Right lung (tissue), 5 donors: ENCODE results near the gene RER1. TPM values are rescaled to one million over a fixed set of nuclear protein-coding genes. Genes with fewer than 3 reads are reported as not detected.

Experiments used
- DNase-seq, 2 donors: peaks; one replicate each; pipeline ENCODE4 v3.0.0-alpha.2; 2013
- polyA plus RNA-seq, 5 donors: library from polyadenylated mRNA; unstranded; fragments of 120-200 nt; gene quantifications; one replicate each; pipeline versions ENCODE4 v1.2.1 to v1.2.3, GENCODE V29; 2013; ENCODE audit warnings: inconsistent platforms in 1 of 5, low replicate concordance in 1 of 5; ENCODE audit not compliant: insufficient read length in 5 of 5, insufficient read depth in 1 of 5

Gene RER1
- polyA plus RNA-seq, 5 donors = 99.8 to 109 (median 104) TPM

DNA sequence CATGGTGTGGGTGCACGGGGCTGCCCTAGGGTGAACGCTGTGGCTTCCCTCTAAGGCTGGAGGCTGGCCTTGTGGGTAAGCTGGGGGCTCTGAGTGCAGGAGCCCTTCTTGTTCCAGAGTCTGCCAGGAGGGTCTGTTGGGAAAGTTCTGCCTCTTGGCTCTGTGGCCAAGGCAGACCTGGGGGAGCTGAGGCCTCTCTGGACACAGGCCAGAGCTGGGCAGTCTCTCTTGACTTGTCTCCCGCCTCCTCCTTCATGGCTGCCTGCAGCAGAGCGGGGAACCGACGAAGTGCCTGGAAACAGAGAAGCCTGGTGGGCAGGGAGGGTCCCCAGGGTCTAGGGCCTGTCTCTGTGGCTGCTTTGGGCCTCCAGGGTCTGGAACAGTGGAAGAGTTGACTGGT, 51.0 kb downstream of the RER1 start:
- DNase-seq = no peak

GRCh38 chr1:2443277-2444137, 51.9 kb downstream of the RER1 start:
- no peak for DNase-seq

DNA sequence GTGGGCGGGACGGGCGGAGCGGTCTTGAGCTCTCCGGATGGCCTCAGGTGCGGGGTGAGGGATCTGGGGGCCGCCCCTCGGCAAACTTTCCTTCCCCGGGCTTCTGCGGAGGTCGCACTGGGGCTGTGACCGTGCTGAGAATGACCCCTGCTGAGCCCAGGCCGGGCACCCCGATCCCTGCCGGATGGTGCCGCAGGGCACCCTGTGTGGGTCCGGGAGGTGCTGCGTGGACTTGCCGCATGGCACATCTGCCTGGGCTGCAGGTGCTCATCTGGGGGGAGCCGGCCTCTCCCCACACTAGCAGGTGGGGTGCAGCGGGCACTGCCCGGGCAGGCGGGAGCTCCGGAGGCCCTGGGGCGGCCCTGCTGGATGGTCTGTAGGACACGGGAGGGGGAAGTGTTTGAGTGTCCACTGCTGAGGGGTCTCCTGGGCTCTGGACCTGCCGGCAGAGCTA, 52.5 kb downstream of the RER1 start:
- no peak for DNase-seq

GRCh38 chr1:2445162-2445822, 53.7 kb downstream of the RER1 start:
- DNase-seq = no peak

DNA sequence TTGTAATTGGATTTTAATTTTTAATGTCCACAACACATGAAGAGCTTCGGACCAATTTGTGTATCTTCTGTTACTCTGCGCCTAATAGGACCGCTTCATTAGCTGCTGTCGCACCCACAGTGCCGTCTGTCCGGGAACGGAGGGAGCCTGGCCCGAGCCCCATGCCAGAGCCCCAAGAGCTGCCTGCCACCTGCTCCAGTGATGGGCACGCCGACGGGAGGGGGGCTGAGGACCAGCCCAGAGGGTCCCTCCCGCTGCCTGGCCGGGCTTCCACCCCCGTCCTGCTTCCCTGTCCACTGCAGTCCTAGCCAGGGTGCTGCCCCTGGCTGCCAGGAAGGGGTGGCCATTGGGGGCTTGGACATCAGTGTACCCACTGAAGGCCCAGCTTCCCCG, 54.2 kb downstream of the RER1 start:
- no peak for DNase-seq

GRCh38 chr1:2446394-2446793, 54.8 kb downstream of the RER1 start:
- no peak for DNase-seq

DNA sequence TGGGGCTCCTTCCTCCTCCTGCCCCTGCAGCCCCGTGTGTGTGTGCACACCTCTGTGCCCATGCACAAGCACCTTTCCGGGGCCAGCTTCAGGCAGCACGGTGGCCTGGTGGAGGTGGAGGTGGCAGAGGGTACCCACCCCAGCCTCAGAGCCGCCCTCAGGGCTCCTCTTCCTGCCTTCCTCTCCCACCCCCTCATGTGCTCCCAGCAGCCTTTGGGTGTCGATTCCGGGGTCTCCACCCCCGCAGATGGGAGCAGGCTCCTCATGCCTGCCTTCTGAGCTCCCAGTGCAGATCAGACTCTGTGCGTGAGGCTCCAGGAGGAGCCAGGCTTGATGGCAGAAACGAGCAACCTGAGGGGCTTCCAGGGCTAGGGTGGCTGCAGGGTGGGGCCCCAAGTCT, 55.2 kb downstream of the RER1 start:
- no peak for DNase-seq

DNA sequence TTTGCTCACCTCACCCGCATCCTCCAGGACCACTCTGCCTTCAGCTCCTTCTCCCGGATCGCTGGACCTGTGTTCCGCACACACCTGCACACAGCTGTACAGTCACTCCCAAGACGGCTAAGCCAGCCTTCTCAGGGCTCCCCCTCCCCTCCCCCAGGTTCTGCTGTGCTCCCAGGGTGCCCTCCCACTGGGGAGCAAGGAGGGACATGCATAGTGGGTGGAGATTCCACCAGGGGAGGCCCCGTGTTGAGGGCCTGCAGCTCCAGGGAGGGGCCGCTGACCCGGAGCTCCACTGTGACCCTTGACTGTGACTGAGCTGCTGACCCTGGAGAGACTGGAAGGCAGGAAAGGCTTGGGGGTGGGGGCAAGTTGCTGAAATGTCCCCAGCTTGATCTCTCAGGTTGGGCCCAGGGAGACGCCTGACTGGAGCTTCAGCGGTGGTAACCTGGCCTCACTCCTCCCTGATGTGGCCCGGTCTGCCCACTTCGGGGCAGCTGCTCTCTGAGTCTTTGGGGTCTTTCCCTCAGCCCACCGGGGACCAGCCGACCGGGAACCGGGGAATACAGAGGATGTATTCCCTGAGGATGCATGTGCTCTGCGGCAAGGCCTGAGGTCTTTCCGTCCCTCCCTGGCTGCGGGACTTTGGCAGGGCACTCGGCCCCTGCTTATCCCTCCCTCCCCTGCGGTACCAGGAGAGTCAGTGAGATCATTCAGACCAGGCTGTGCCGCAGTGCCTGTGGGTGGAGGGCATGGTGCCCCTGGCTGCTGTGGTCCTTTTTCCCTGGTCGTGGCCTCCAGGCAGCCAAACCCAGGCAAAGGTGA, 55.8 kb downstream of the RER1 start:
- no peak for DNase-seq

DNA sequence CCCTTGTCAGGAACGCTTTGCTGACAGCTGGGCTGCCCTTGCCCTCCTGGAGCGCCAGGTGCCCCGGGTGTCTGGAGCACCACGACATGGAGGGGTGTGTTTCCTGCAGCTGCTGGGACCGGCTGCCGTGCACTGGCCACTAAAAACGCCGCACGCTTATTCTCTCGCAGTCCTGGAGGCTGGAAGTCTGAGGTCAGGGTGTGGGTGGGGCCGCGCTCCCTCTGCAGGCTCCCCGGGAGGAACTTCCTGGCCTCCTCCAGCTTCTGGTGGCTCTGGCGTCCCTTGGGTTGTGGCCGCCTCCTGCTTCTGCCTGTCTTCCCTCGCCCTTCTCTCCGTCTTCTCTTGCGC, 56.4 kb downstream of the RER1 start:
- no peak for DNase-seq

DNA sequence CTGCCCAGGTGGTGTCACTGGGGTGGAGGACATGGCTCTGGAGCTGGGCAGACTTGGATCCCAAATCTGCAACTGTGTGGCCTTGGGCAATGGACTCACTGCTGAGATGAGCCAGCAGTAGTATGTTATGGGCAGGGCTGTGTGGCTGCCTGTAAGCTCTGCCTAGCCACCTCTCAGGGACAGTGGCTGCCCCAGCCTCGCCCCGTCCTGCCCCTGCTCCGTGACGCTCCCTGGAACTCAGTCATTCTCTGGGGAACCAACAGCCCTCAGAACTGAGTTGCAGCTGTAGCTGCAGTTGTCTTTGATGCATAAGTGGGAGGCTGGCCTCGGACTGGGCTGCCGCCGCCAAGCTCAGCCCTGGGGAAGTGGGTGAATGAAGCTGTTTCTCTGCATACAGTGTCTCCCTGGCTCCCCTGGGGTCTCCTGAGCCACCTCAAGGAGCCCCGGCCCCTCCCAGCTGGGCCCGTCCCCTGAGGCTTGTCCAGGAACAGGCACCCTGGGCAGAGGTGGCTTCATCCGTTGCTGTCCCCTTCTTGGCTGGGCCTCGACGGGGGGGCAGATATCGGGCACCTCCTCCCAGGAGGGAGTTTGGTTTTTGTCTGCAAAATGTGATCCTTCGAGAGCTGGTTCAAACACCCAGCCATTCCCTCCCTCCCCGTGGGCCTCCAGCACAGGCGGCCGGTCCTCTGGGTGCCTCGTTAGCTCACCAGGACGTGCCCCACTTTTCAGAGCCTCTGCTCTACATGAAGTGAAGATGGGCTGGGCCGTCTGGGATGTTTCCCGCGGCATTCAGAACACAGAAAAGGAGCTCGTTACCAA, 58.2 kb downstream of the RER1 start:
- DNase-seq = no peak

- no peak for DNase-seq
Measured at GRCh38 chr1:2451741-2452140, 60.1 kb downstream of the RER1 start.

DNA sequence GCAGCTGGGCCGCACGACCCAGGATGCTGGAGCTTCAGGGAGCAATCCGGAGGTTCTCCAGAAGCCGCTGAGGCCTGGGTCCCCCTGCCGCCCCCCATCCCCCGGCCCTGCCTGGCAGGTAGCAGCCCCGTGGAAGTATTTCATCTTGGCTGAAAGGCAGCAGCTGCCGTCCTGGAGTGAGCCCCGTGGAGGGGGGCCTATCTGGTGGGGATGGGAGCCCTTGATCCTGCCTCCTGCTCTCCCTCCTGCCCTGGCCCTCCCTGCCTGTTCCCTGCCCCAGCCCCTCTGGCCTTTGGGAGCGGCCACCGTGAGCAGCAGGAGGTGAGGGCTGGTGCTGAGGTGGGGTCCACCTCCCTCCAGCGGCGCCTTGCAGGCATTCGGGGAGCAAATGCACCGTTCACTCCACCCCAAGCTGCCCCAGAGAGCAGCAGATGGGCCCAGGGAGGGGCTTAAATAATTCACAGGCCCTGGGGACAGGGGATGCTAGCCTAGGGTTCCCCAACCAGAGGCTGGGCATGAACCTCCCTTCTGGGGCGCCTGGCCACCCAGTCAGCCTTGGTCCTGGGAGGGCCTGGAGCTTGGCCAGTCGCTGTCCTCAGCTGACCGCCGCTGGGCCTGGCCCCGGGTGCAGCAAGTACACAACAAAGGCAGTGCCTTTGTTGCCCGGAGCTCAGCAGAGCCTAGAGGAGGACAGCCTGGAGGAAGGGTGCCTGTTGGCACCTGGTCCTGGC, 60.7 kb downstream of the RER1 start:
- DNase-seq = no peak

DNA sequence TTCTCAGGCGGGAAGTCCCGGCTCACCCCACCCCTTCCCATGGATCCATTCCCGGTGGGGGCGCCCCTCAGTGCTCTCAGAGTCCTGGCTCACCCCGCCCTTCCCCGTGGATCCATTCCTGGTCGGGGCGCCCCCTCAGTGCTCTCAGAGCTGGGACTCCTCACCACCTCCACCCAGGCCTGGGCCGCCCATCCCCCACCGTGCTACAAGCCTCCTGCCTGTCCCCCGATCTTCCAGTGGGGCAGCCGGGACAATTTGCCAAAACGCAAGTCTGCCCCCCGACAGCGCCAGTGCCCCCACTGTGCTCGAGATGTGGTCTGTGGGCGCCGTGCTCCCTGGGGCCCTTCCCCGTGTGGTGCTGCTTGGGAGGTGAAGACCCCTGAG, 61.3 kb downstream of the RER1 start:
- no peak for DNase-seq

DNA sequence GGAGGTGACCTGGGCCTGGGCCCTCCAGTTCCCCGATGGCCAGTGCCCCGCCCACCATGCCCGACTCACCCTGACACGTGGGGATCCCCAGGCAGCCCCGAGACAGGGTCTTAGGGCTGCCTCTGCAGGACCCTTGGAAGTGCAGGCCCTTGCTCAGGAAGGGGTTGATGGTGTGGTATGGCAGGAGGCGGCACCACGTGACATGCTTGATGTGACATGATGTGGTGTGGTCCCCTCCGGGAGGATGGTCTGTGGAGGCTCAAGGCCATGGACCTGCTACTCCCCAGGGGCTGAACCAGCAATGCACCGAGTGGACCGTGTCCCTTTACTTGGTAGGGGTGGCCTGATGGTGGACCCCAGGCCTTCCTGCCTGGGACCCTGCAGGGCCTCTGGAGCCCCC, 62.6 kb downstream of the RER1 start:
- DNase-seq = no peak

Other genes starting within 250 kb of the RER1 start
- 10 to 100 TPM; 23.2 to 79.0 (median 38.8) TPM for gene FAAP20, start 197.1 kb upstream of the RER1 start, polyA plus RNA-seq
- 10 to 100 TPM; 48.9 to 83.3 (median 58.9) TPM for gene SKI, start 163.5 kb upstream of the RER1 start, polyA plus RNA-seq
- 10 to 100 TPM in 4 of 5 donors, 1 to 10 TPM in 1; 9.7 to 16.3 (median 14.9) TPM for gene MORN1, start 287 bp upstream of the RER1 start, polyA plus RNA-seq
- 10 to 100 TPM; 14.7 to 24.8 (median 18.3) TPM for gene PEX10, start 20.7 kb downstream of the RER1 start, polyA plus RNA-seq
- 1 to 10 TPM; 2.7 to 5.8 (median 3.4) TPM for gene PLCH2, start 84.4 kb downstream of the RER1 start, polyA plus RNA-seq
- gene PANK4, start 134.8 kb downstream of the RER1 start, polyA plus RNA-seq = 10 to 100 TPM; 20.2 to 29.0 (median 26.4) TPM
- under 1 TPM; 0.27 to 0.93 (median 0.43) TPM for gene HES5, start 138.4 kb downstream of the RER1 start, polyA plus RNA-seq
- 10 to 100 TPM; 19.5 to 34.0 (median 25.7) TPM for gene TNFRSF14, start 164.5 kb downstream of the RER1 start, polyA plus RNA-seq
- gene PRXL2B, start 194.9 kb downstream of the RER1 start, polyA plus RNA-seq = 10 to 100 TPM; 30.1 to 68.6 (median 43.5) TPM
- 1 to 10 TPM; 2.6 to 6.5 (median 3.9) TPM for gene MMEL1, start 241.2 kb downstream of the RER1 start, polyA plus RNA-seq